K562 (cell line): ENCODE measurements around the gene ANKRD33. TPM values are rescaled to one million over a fixed set of nuclear protein-coding genes. Genes with fewer than 3 reads are reported as not detected.

ENCODE experiments used
- BHLHE40 ChIP-seq: IDR thresholded peaks from 2 replicates; pipeline ENCODE4 v1.6.1; 2011; ENCODE audit warnings: low read length, improper control_type of control experiment
- CBFA2T3 ChIP-seq: fragments of 450-650 bp; IDR thresholded peaks from 2 replicates; pipeline ENCODE4 v1.6.1; 2017
- CREB1 ChIP-seq, 2 experiments: sonication (generic) in 1 of 2; formaldehyde crosslinking in 1 of 2; IDR thresholded peaks; 2 replicates each; pipeline versions ENCODE4 v1.6.1 to v1.8.0; 2012 to 2022; ENCODE audit warnings: inconsistent platforms in 1 of 2, mild to moderate bottlenecking in 1 of 2, missing genetic modification reagents in 1 of 2, moderate library complexity in 1 of 2
- ELF2 ChIP-seq: fragments of 250-450 bp; sonication (Bioruptor Pico); IDR thresholded peaks from 2 replicates; pipeline ENCODE4 v1.5.0; 2021; ENCODE audit warnings: mild to moderate bottlenecking
- ETV1 ChIP-seq: fragments of 450-650 bp; conservative IDR thresholded peaks from 2 replicates; pipeline ENCODE4 v1.6.1; 2016; ENCODE audit warnings: missing genetic modification characterization, control low read depth, low read depth, missing compliant biosample characterization
- GABPA ChIP-seq: fragments of 200-800 bp; sonication (Bioruptor generic); conservative IDR thresholded peaks from 2 replicates; pipeline ENCODE4 v1.6.1; 2016; ENCODE audit warnings: low read depth, missing genetic modification characterization, missing compliant biosample characterization
- LARP7 ChIP-seq: fragments of 450-650 bp; IDR thresholded peaks from 2 replicates; pipeline ENCODE4 v1.6.1; 2016
- NCOA6 ChIP-seq: fragments of 450-650 bp; IDR thresholded peaks from 2 replicates; pipeline ENCODE4 v1.6.1; 2017; ENCODE audit warnings: mild to moderate bottlenecking
- NRF1 ChIP-seq, 2 experiments: fragments of 450-650 bp; IDR thresholded peaks in 1 of 2; conservative IDR thresholded peaks in 1 of 2; 2 replicates each; pipeline ENCODE4 v1.6.1; 2014; ENCODE audit warnings: mild to moderate bottlenecking in 2 of 2
- RCOR1 ChIP-seq, 2 experiments: IDR thresholded peaks; 2 replicates each; pipeline ENCODE4 v1.6.1; 2012; ENCODE audit warnings: low read depth in 2 of 2, low read length in 2 of 2, borderline replicate concordance in 1 of 2, improper control_type of control experiment in 1 of 2
- SLC30A9 ChIP-seq: fragments of 250-450 bp; sonication (Bioruptor Pico); IDR thresholded peaks from 2 replicates; pipeline ENCODE4 v1.8.0; 2022; ENCODE audit warnings: mild to moderate bottlenecking, moderate library complexity
- ZBTB1 ChIP-seq: sonication (generic); formaldehyde crosslinking; IDR thresholded peaks from 2 replicates; pipeline ENCODE4 v1.8.1; 2023; ENCODE audit warnings: missing genetic modification reagents, low read depth, mild to moderate bottlenecking, borderline replicate concordance
- ZNF217 ChIP-seq: sonication (generic); formaldehyde crosslinking; IDR thresholded peaks from 2 replicates; pipeline ENCODE4 v1.8.0; 2022; ENCODE audit warnings: mild to moderate bottlenecking, missing genetic modification reagents
- ZNF584 ChIP-seq: fragments of 200-800 bp; sonication (Bioruptor generic); IDR thresholded peaks from 2 replicates; pipeline ENCODE4 v1.6.1; 2016; ENCODE audit warnings: low read depth, mild to moderate bottlenecking, missing genetic modification characterization, missing compliant biosample characterization
- ZNF696 ChIP-seq: fragments of 250-450 bp; sonication (Bioruptor Pico); conservative IDR thresholded peaks from 2 replicates; pipeline ENCODE4 v1.4.0; 2020; ENCODE audit warnings: mild to moderate bottlenecking, moderate library complexity
- ZNF766 ChIP-seq: fragments of 200-800 bp; sonication (Bioruptor generic); conservative IDR thresholded peaks from 2 replicates; pipeline ENCODE4 v1.6.1; 2016; ENCODE audit warnings: missing genetic modification characterization, missing compliant biosample characterization
- polyA plus RNA-seq, 8 experiments: library from polyadenylated mRNA; depleted of rRNA in 4 of 8; stranded (reverse) in 5 of 8; unstranded in 3 of 8; fragments of >200 nt; fragmentation: Nextera tagmentation in 2 of 8; fragmentation: Illumina TruSeq in 1 of 8; extraction: Ambion mirVana in 2 of 8; extraction: Trizol in 1 of 8; gene quantifications; 2 replicates each; pipeline versions ENCODE4 v1.2.1 to v1.2.3, GENCODE V29; 2011 to 2014; ENCODE audit warnings: inconsistent platforms in 1 of 8, missing spikeins in 1 of 8
- total RNA-seq, 7 experiments: library from RNA; depleted of rRNA in 6 of 7; stranded (reverse); fragments of >200 nt in 6 of 7; fragmentation: Illumina TruSeq in 2 of 7; extraction: Trizol in 2 of 7; gene quantifications; 2 replicates each; pipeline versions ENCODE4 v1.2.1 to v1.2.3, GENCODE V29; 2011 to 2021; ENCODE audit warnings: low replicate concordance in 1 of 7
- TF ChIP-seq, protein P1 (sequence below), 2 experiments: fragments of 150-350 bp in 1 of 2; IDR thresholded peaks; 2 replicates each; pipeline ENCODE4 v1.6.1; 2012 to 2016; ENCODE audit warnings: low read depth in 2 of 2, low read length in 2 of 2, mild to moderate bottlenecking in 1 of 2, moderate library complexity in 1 of 2
- TF ChIP-seq, protein P2 (sequence below): fragments of 250-450 bp; sonication (Bioruptor Pico); IDR thresholded peaks from 2 replicates; pipeline ENCODE4 v1.4.0; 2020; ENCODE audit warnings: mild to moderate bottlenecking, moderate library complexity, borderline replicate concordance
- TF ChIP-seq, protein P3 (sequence below): sonication (generic); formaldehyde crosslinking; IDR thresholded peaks from 2 replicates; pipeline ENCODE4 v1.8.0; 2022; ENCODE audit warnings: missing genetic modification reagents, mild to moderate bottlenecking, borderline replicate concordance

The ANKRD33 gene
- total and polyA plus RNA-seq, 9 of the 15 experiments (the other 6 are each of a cell fraction or from before 2014, with no cell fraction given) = 0.04 to 0.11 (median 0.07) TPM; not detected in 4

DNA sequence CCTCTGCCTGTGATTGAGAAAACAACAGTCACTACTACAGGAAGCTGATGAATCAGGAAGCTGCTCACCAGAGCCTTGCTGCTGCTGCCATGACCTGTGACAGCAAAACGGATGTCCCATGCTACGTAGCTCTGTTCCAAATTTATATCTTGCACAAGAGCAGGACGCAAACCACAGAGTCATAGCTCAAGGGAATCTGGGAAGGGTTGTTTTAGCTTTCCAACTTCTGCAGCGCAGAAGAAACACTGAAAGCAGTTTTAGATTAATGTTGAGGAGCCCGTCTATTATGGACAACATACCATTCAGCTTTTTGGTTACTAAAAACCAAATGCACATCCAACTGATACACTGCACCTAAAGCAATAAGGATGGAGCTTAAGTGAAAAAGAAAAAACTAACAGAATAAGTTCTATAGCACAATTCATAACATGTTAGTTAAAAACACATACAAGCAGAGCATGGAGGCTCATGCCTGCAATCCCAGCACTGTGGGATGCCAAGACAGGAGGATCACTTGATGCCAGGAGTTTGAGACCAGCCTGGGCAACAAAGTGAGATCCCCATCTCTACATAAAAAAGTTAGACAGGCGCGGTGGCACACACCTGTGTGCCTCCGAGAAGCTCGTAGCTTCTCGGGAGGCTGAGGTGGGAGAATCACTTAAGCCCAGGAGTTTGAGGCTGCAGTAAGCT is 1.7 kb upstream of the ANKRD33 start (continued):
- no peak for TF ChIP-seq ZBTB1 (CRISPR knock-in tag)
- peak; percentile 74; the same call in 1 of the 2 replicates for TF ChIP-seq ZNF584
- TF ChIP-seq CBFA2T3 = no peak
- TF ChIP-seq SLC30A9 (CRISPR knock-in tag) = no peak
- TF ChIP-seq ZNF696 (CRISPR knock-in tag) = no peak
- TF ChIP-seq NRF1 (conservative IDR thresholded peaks at IDR 0.05 in 1 of 2, IDR thresholded peaks at IDR 0.05 in 1 of 2) = peak; percentile 36 to 42; a peak in 2 of 4 replicates
- peak; percentile 53; the same call in 1 of the 2 replicates for TF ChIP-seq BHLHE40
- TF ChIP-seq RCOR1 (IDR thresholded peaks at IDR 0.05; ENCODE audit: borderline replicate concordance in 1 of 2, low read depth in 2 of 2, low read length in 2 of 2) = peak in 1 of 2 experiments; percentile 81; a peak in 1 of 4 replicates
- TF ChIP-seq ZNF766 (CRISPR knock-in tag) = peak; percentile 18; the same call in 1 of the 2 replicates
- TF ChIP-seq ELF2 (CRISPR knock-in tag) = no peak
- TF ChIP-seq GABPA = peak; percentile 66
- TF ChIP-seq ETV1 (tag) = peak; percentile 80
- TF ChIP-seq LARP7 = no peak
- no peak for TF ChIP-seq NCOA6
- TF ChIP-seq ZNF217 (CRISPR knock-in tag) = no peak
- TF ChIP-seq, protein P1, sequence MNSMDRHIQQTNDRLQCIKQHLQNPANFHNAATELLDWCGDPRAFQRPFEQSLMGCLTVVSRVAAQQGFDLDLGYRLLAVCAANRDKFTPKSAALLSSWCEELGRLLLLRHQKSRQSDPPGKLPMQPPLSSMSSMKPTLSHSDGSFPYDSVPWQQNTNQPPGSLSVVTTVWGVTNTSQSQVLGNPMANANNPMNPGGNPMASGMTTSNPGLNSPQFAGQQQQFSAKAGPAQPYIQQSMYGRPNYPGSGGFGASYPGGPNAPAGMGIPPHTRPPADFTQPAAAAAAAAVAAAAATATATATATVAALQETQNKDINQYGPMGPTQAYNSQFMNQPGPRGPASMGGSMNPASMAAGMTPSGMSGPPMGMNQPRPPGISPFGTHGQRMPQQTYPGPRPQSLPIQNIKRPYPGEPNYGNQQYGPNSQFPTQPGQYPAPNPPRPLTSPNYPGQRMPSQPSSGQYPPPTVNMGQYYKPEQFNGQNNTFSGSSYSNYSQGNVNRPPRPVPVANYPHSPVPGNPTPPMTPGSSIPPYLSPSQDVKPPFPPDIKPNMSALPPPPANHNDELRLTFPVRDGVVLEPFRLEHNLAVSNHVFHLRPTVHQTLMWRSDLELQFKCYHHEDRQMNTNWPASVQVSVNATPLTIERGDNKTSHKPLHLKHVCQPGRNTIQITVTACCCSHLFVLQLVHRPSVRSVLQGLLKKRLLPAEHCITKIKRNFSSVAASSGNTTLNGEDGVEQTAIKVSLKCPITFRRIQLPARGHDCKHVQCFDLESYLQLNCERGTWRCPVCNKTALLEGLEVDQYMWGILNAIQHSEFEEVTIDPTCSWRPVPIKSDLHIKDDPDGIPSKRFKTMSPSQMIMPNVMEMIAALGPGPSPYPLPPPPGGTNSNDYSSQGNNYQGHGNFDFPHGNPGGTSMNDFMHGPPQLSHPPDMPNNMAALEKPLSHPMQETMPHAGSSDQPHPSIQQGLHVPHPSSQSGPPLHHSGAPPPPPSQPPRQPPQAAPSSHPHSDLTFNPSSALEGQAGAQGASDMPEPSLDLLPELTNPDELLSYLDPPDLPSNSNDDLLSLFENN (IDR thresholded peaks at IDR 0.05; ENCODE audit: low read depth in 2 of 2, low read length in 2 of 2) = no peak
- TF ChIP-seq, protein P2, sequence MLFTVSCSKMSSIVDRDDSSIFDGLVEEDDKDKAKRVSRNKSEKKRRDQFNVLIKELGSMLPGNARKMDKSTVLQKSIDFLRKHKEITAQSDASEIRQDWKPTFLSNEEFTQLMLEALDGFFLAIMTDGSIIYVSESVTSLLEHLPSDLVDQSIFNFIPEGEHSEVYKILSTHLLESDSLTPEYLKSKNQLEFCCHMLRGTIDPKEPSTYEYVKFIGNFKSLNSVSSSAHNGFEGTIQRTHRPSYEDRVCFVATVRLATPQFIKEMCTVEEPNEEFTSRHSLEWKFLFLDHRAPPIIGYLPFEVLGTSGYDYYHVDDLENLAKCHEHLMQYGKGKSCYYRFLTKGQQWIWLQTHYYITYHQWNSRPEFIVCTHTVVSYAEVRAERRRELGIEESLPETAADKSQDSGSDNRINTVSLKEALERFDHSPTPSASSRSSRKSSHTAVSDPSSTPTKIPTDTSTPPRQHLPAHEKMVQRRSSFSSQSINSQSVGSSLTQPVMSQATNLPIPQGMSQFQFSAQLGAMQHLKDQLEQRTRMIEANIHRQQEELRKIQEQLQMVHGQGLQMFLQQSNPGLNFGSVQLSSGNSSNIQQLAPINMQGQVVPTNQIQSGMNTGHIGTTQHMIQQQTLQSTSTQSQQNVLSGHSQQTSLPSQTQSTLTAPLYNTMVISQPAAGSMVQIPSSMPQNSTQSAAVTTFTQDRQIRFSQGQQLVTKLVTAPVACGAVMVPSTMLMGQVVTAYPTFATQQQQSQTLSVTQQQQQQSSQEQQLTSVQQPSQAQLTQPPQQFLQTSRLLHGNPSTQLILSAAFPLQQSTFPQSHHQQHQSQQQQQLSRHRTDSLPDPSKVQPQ = no peak
- no peak for TF ChIP-seq CREB1 (IDR thresholded peaks at IDR 0.05)
- TF ChIP-seq CREB1 (CRISPR knock-in tag; IDR thresholded peaks at IDR 0.05) = peak; percentile 16; the same call in 1 of the 2 replicates
- TF ChIP-seq, protein P3, sequence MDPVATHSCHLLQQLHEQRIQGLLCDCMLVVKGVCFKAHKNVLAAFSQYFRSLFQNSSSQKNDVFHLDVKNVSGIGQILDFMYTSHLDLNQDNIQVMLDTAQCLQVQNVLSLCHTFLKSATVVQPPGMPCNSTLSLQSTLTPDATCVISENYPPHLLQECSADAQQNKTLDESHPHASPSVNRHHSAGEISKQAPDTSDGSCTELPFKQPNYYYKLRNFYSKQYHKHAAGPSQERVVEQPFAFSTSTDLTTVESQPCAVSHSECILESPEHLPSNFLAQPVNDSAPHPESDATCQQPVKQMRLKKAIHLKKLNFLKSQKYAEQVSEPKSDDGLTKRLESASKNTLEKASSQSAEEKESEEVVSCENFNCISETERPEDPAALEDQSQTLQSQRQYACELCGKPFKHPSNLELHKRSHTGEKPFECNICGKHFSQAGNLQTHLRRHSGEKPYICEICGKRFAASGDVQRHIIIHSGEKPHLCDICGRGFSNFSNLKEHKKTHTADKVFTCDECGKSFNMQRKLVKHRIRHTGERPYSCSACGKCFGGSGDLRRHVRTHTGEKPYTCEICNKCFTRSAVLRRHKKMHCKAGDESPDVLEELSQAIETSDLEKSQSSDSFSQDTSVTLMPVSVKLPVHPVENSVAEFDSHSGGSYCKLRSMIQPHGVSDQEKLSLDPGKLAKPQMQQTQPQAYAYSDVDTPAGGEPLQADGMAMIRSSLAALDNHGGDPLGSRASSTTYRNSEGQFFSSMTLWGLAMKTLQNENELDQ (CRISPR knock-in tag) = no peak
